H1 (cell line): Measurements from ENCODE around the gene TMBIM1. TPM values are rescaled to one million over a fixed set of nuclear protein-coding genes. Genes with fewer than 3 reads are reported as not detected.

Experiments
- CTCF ChIA-PET: fragments of 300-600 bp; sonication (Branson Sonifier 250); formaldehyde crosslinking; loops from one replicate; lab custom pipeline; 2021; ENCODE audit not compliant: partially characterized antibody; lab: Charles Lee
- POLR2A ChIA-PET: fragments of 300-600 bp; sonication (Branson Sonifier 250); formaldehyde crosslinking; loops from one replicate; lab custom pipeline; 2021; ENCODE audit warnings: inconsistent platforms; ENCODE audit not compliant: partially characterized antibody; lab: Charles Lee
- DNase-seq, 2 experiments: peaks; one replicate each; pipeline versions ENCODE4 v3.0.0 to v3.0.0-alpha.2; 2010 to 2022; ENCODE audit warnings: low spot score in 2 of 2, low read depth in 1 of 2, mixed read lengths in 1 of 2
- FAIRE-seq: peaks from 2 replicates; lab custom pipeline; 2011; peaks lifted over from hg19 to GRCh38; lab: Jason Lieb, UNC
- H2AFZ ChIP-seq: 2 replicates; pipeline ENCODE4 v1.8.1; 2012; ENCODE audit warnings: low read length, inconsistent platforms
- H2AK5ac ChIP-seq: 2 replicates; pipeline ENCODE4 v1.6.1; 2013; ENCODE audit warnings: low read depth, low read length
- H2BK120ac ChIP-seq: replicated peaks from 2 replicates; pipeline ENCODE3; 2013; ENCODE audit warnings: low read depth, low read length, inconsistent platforms
- H2BK12ac ChIP-seq: 2 replicates; pipeline ENCODE4 v1.6.1; 2013; ENCODE audit warnings: low read depth, low read length
- H2BK15ac ChIP-seq: 2 replicates; pipeline ENCODE4 v1.6.1; 2013; ENCODE audit warnings: low read length
- H2BK20ac ChIP-seq: 2 replicates; pipeline ENCODE4 v1.6.1; 2013; ENCODE audit warnings: low read length
- H2BK5ac ChIP-seq: 2 replicates; pipeline ENCODE4 v1.6.1; 2013; ENCODE audit warnings: low read depth, low read length
- H3K14ac ChIP-seq: 2 replicates; pipeline ENCODE4 v1.6.1; 2013; ENCODE audit warnings: inconsistent platforms; ENCODE audit not compliant: insufficient read length
- H3K18ac ChIP-seq: 2 replicates; pipeline ENCODE4 v1.6.1; 2013; ENCODE audit warnings: low read length; ENCODE audit errors: extremely low read depth
- H3K23ac ChIP-seq: 2 replicates; pipeline ENCODE4 v1.6.1; 2013; ENCODE audit warnings: inconsistent platforms; ENCODE audit not compliant: insufficient read length
- H3K23me2 ChIP-seq: 2 replicates; pipeline ENCODE4 v1.6.1; 2013; ENCODE audit warnings: low read depth, low read length
- H3K27ac ChIP-seq: 2 replicates; pipeline ENCODE4 v1.6.1; 2011; ENCODE audit warnings: low read depth, low read length, inconsistent platforms
- H3K27me3 ChIP-seq, 4 experiments: replicated peaks in 1 of 4; 1 replicate in 1 of 4; 2 replicates in 3 of 4; pipeline versions ENCODE4 v1.6.1 to v1.8.1; 2011 to 2013; ENCODE audit warnings: low read length in 3 of 4, mild to moderate bottlenecking in 3 of 4, inconsistent platforms in 2 of 4, mixed read lengths in 2 of 4, moderate library complexity in 1 of 4; ENCODE audit not compliant: control insufficient read depth in 3 of 4, insufficient read depth in 3 of 4; ENCODE audit errors: extremely low read depth in 1 of 4
- H3K36me3 ChIP-seq, 4 experiments: 2 replicates each; pipeline versions ENCODE4 v1.6.1 to v1.8.1; 2011 to 2013; ENCODE audit warnings: mild to moderate bottlenecking in 4 of 4, low read length in 3 of 4, moderate library complexity in 2 of 4, control low read depth in 1 of 4, inconsistent platforms in 1 of 4; ENCODE audit not compliant: insufficient read depth in 4 of 4, control insufficient read depth in 2 of 4
- H3K4ac ChIP-seq: replicated peaks from 2 replicates; pipeline ENCODE3; 2013; ENCODE audit warnings: low read length, low read depth, mixed read lengths, inconsistent platforms; ENCODE audit not compliant: insufficient read length
- H3K4me1 ChIP-seq, 4 experiments: replicated peaks in 1 of 4; 1 replicate in 1 of 4; 2 replicates in 3 of 4; pipeline versions ENCODE4 v1.6.1 to v1.8.1; 2011 to 2013; ENCODE audit warnings: low read length in 3 of 4, inconsistent platforms in 2 of 4, mixed read lengths in 1 of 4; ENCODE audit not compliant: insufficient read depth in 4 of 4, control insufficient read depth in 3 of 4
- H3K4me2 ChIP-seq, 2 experiments: 2 replicates each; pipeline versions ENCODE4 v1.6.1 to v1.8.1; 2011 to 2013; ENCODE audit warnings: low read depth in 2 of 2, low read length in 2 of 2, control low read depth in 1 of 2, inconsistent platforms in 1 of 2, mild to moderate bottlenecking in 1 of 2; ENCODE audit not compliant: insufficient read depth in 1 of 2
- H3K4me3 ChIP-seq, 4 experiments: fragments of 200-600, 300-600 bp in 1 of 4; sonication (generic), shearing (Covaris generic), sonication (Bioruptor Twin) in 1 of 4; 2 replicates each; pipeline versions ENCODE4 v1.5.1 to v1.8.1; 2011 to 2016; ENCODE audit warnings: low read length in 4 of 4, low read depth in 3 of 4, control low read depth in 2 of 4, inconsistent platforms in 2 of 4, mild to moderate bottlenecking in 2 of 4, mixed read lengths in 1 of 4, moderate library complexity in 1 of 4; ENCODE audit not compliant: insufficient read depth in 2 of 4; ENCODE audit errors: extremely low read depth in 1 of 4
- H3K56ac ChIP-seq: replicated peaks from 2 replicates; pipeline ENCODE3; 2013; ENCODE audit warnings: low read depth, mild to moderate bottlenecking, mixed read lengths, low read length, inconsistent platforms; ENCODE audit not compliant: insufficient read length
- H3K79me1 ChIP-seq: 2 replicates; pipeline ENCODE4 v1.6.1; 2013; ENCODE audit warnings: low read depth, low read length, control low read depth
- H3K79me2 ChIP-seq, 2 experiments: 2 replicates each; pipeline versions ENCODE4 v1.6.1 to v1.8.1; 2012 to 2013; ENCODE audit warnings: low read length in 2 of 2, mild to moderate bottlenecking in 2 of 2, inconsistent platforms in 1 of 2; ENCODE audit not compliant: insufficient read depth in 2 of 2, control insufficient read depth in 1 of 2
- H3K9ac ChIP-seq, 4 experiments: replicated peaks in 1 of 4; 1 replicate in 1 of 4; 2 replicates in 3 of 4; pipeline versions ENCODE4 v1.6.1 to v1.8.1; 2011 to 2013; ENCODE audit warnings: low read depth in 3 of 4, low read length in 3 of 4, control low read depth in 2 of 4, mild to moderate bottlenecking in 2 of 4, moderate library complexity in 2 of 4, inconsistent platforms in 1 of 4; ENCODE audit errors: extremely low read depth in 1 of 4
- H3K9me3 ChIP-seq, 2 experiments: 2 replicates each; pipeline versions ENCODE4 v1.6.1 to v1.8.1; 2012 to 2013; ENCODE audit warnings: mild to moderate bottlenecking in 2 of 2, moderate library complexity in 2 of 2, control low read depth in 1 of 2, inconsistent platforms in 1 of 2, low read depth in 1 of 2, low read length in 1 of 2, mixed read lengths in 1 of 2; ENCODE audit not compliant: insufficient read depth in 2 of 2
- H4K20me1 ChIP-seq, 2 experiments: replicated peaks in 1 of 2; 2 replicates each; pipeline versions ENCODE3 to v1.8.1; 2011 to 2013; ENCODE audit warnings: inconsistent platforms in 2 of 2, low read length in 2 of 2, mild to moderate bottlenecking in 1 of 2; ENCODE audit not compliant: insufficient read depth in 2 of 2, control insufficient read depth in 1 of 2
- H4K5ac ChIP-seq: 2 replicates; pipeline ENCODE4 v1.6.1; 2013; ENCODE audit warnings: low read length, low read depth, mixed read lengths, inconsistent platforms; ENCODE audit not compliant: insufficient read length
- H4K8ac ChIP-seq: 2 replicates; pipeline ENCODE4 v1.8.0; 2013; ENCODE audit warnings: mild to moderate bottlenecking, moderate library complexity, low read length, inconsistent platforms; ENCODE audit not compliant: insufficient read depth; ENCODE audit errors: extremely low read depth
- H4K91ac ChIP-seq: replicated peaks from 2 replicates; pipeline ENCODE3; 2013; ENCODE audit warnings: low read length, mixed read lengths, inconsistent platforms; ENCODE audit not compliant: insufficient read length
- ATF3 ChIP-seq: IDR thresholded peaks from 2 replicates; pipeline ENCODE4 v1.6.1; 2011; ENCODE audit warnings: low read depth, mild to moderate bottlenecking, low read length; ENCODE audit not compliant: insufficient read depth
- BRCA1 ChIP-seq: IDR thresholded peaks from 2 replicates; pipeline ENCODE4 v1.6.1; 2012; ENCODE audit warnings: low read depth, low read length, improper control_type of control experiment
- HDAC2 ChIP-seq, 2 experiments: fragments of 300-600 bp in 1 of 2; sonication (generic) in 1 of 2; IDR thresholded peaks; 2 replicates each; pipeline ENCODE4 v1.6.1; 2011 to 2012; ENCODE audit warnings: low read depth in 2 of 2, low read length in 2 of 2, mild to moderate bottlenecking in 2 of 2, moderate library complexity in 2 of 2, borderline replicate concordance in 1 of 2, inconsistent platforms in 1 of 2
- KDM1A ChIP-seq: fragments of 200-600, 300-600 bp; sonication (generic); IDR thresholded peaks from 2 replicates; pipeline ENCODE4 v1.7.1; 2016; ENCODE audit warnings: mild to moderate bottlenecking, low read length, borderline replicate concordance
- MAX ChIP-seq: IDR thresholded peaks from 2 replicates; pipeline ENCODE4 v1.6.1; 2012; ENCODE audit warnings: inconsistent platforms
- POU5F1 ChIP-seq: IDR thresholded peaks from 2 replicates; pipeline ENCODE4 v1.6.1; 2011; ENCODE audit warnings: low read depth, mild to moderate bottlenecking, low read length, moderate library complexity
- RAD21 ChIP-seq, 2 experiments: IDR thresholded peaks in 1 of 2; conservative IDR thresholded peaks in 1 of 2; 2 replicates each; pipeline ENCODE4 v1.6.1; 2011; ENCODE audit warnings: low read depth in 2 of 2, low read length in 2 of 2, improper control_type of control experiment in 1 of 2, inconsistent platforms in 1 of 2, mild to moderate bottlenecking in 1 of 2, moderate library complexity in 1 of 2
- RBBP5 ChIP-seq: IDR thresholded peaks from 2 replicates; pipeline ENCODE4 v1.7.1; 2012; ENCODE audit warnings: low read depth, mild to moderate bottlenecking, inconsistent platforms, low read length, moderate library complexity, borderline replicate concordance
- RNF2 ChIP-seq: fragments of 200-900, 300-1000 bp; sonication (generic); IDR thresholded peaks from 2 replicates; pipeline ENCODE4 v1.7.1; 2016; ENCODE audit warnings: borderline replicate concordance, low read depth, mild to moderate bottlenecking, antibody characterized with exemption, low read length; ENCODE audit not compliant: poor library complexity, severe bottlenecking; ENCODE audit errors: missing control alignments
- SIX5 ChIP-seq: IDR thresholded peaks from 2 replicates; pipeline ENCODE4 v1.6.1; 2011; ENCODE audit warnings: mild to moderate bottlenecking, low read depth, low read length
- TAF7 ChIP-seq: optimal IDR thresholded peaks from 2 replicates; pipeline ENCODE3; 2011; ENCODE audit warnings: low read depth, mild to moderate bottlenecking, inconsistent platforms, low read length, moderate library complexity, borderline replicate concordance
- TCF12 ChIP-seq: IDR thresholded peaks from 2 replicates; pipeline ENCODE4 v1.6.1; 2011; ENCODE audit warnings: low read depth, mild to moderate bottlenecking, low read length
- WGBS, 2 experiments: shearing (Covaris generic) in 1 of 2; methylation state at CpG; one replicate each; pipeline versions ENCODE4 v1.1.6 to v1.1.7; 2013 to 2015; ENCODE audit warnings: low lambda C conversion rate in 2 of 2, mixed read lengths in 2 of 2, inconsistent platforms in 1 of 2, low coverage in 1 of 2, missing lambda C conversion rate in 1 of 2; ENCODE audit not compliant: insufficient replicate concordance in 2 of 2, insufficient coverage in 1 of 2, insufficient read length in 1 of 2; ENCODE audit errors: extremely low coverage in 1 of 2, missing lambda C conversion rate in 1 of 2; 5-methylcytosine and 5-hydroxymethylcytosine counted together
- polyA plus RNA-seq, 7 experiments: library from polyadenylated mRNA; depleted of rRNA in 3 of 7; stranded (reverse) in 5 of 7; unstranded in 2 of 7; fragments of >200 nt in 5 of 7; fragments of 200-250 nt in 2 of 7; gene quantifications; 1 replicate in 5 of 7; 2 replicates in 1 of 7; 4 replicates in 1 of 7; pipeline versions ENCODE4 v1.2.1 to v1.2.3, GENCODE V29; 2011 to 2013; ENCODE audit warnings: missing spikeins in 2 of 7, mixed read lengths in 2 of 7
- total RNA-seq: library from RNA; stranded (reverse); fragmentation: NEBNext Ultra II Directional; extraction: Animal tissue kit (Norgen Biotek cat#: 25700); gene quantifications from 2 replicates; pipeline ENCODE4 v1.2.1, GENCODE V29; 2021

TMBIM1 gene
- total and polyA plus RNA-seq, 2 of the 8 experiments (the other 6 are each of a cell fraction or from before 2014, with no cell fraction given), result 22.1 to 36.8 TPM

DNA sequence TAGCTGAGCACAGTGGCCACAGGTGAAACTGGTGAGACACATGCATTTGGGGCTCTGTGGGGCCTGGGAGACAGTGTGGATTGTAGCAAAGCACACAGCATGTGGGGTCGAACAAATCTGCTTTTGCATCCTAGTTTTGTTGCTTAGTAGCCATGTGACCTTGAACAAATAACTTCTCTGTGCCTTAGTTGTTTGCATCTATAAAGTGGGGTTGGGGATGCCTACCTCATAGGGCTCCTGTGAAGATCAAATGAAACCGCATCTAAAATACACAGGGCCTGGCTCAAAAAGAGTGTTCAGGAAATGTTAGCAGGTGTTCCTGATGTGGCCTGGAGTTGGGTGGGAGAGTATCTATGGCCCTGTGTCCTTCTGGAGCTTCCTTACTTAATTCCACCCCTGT lies 34.0 kb upstream of the TMBIM1 start:
- H3K4me1 ChIP-seq, result peaks cover 5 to 29% (median 21%) of the 10 kb centered on the region in 4 experiments
- H3K23me2 ChIP-seq, result peaks cover 12% of the 10 kb centered on the region; the same call in 1 of the 2 replicates
- no peak overlapping the region for H3K56ac ChIP-seq
- H4K8ac ChIP-seq, result no peak overlapping the region
- H2BK12ac ChIP-seq, result no peak overlapping the region
- H2AFZ ChIP-seq, result no peak overlapping the region
- no peaks in the 10 kb centered on the region for H3K79me2 ChIP-seq
- H4K20me1 ChIP-seq, result no peaks in the 10 kb centered on the region
- no peak overlapping the region for H3K4me3 ChIP-seq
- WGBS, 2 experiments, result 92% methylated on average over 2 of the region's 2 CpGs; no CpG with 5 or more reads in 1 of the 2 experiments
- no peak overlapping the region for H4K91ac ChIP-seq
- H2BK5ac ChIP-seq, result no peak overlapping the region
- H3K4me2 ChIP-seq, result no peak overlapping the region
- no peaks in the 10 kb centered on the region for H3K79me1 ChIP-seq
- DNase-seq (no peak), FAIRE-seq (no peak)
- H3K36me3 ChIP-seq, result no peaks in the 10 kb centered on the region
- no peak overlapping the region for H2BK15ac ChIP-seq
- H2BK20ac ChIP-seq, result no peak overlapping the region
- H2AK5ac ChIP-seq, result no peak overlapping the region
- no peak overlapping the region for H3K4ac ChIP-seq
- no peak overlapping the region for H3K23ac ChIP-seq
- no peak overlapping the region for H3K18ac ChIP-seq
- no peaks in the 10 kb centered on the region for H3K9me3 ChIP-seq
- H3K27me3 ChIP-seq, result no peaks in the 10 kb centered on the region
- no peak overlapping the region for H4K5ac ChIP-seq
- no peak overlapping the region for H3K14ac ChIP-seq
- POLR2A ChIA-PET, result no interaction called here
- no peak overlapping the region for H3K9ac ChIP-seq
- CTCF ChIA-PET, result interaction anchor here (1.3 to 2.7 kb wide), 5 partner anchors 9 to 51 kb away, joined by 3 to 15 read pairs (median 5); partner anchors contain the start of gene CATIP
- no peak overlapping the region for H2BK120ac ChIP-seq
- H3K27ac ChIP-seq, result no peak overlapping the region
- TF ChIP-seq RAD21 (IDR thresholded peaks at IDR 0.05 in 1 of 2, conservative IDR thresholded peaks at IDR 0.05 in 1 of 2; ENCODE audit: low read depth in 2 of 2, low read length in 2 of 2) (no peak), HDAC2 (IDR thresholded peaks at IDR 0.05; ENCODE audit: borderline replicate concordance in 1 of 2, low read depth in 2 of 2, low read length in 2 of 2) (no peak), ATF3 (no peak), TAF7 (no peak), BRCA1 (no peak), RBBP5 (no peak), RNF2 (no peak), KDM1A (no peak), POU5F1 (no peak), TCF12 (no peak), MAX (no peak), SIX5 (no peak)
